SU-DHL-6 (cell line): Measurements from ENCODE around the gene SRPRB.

Source experiments
- CTCF ChIP-seq: fragments of 200-600 bp; sonication (generic); IDR thresholded peaks from one replicate; pipeline ENCODE4 v1.5.1; 2017; ENCODE audit warnings: antibody characterized with exemption, mild to moderate bottlenecking, low read length, moderate library complexity; ENCODE audit not compliant: insufficient read depth, poor library complexity, severe bottlenecking
- EZH2phosphoT487 ChIP-seq: fragments of 200-600 bp; sonication (generic), shearing (Covaris generic); conservative IDR thresholded peaks from 2 replicates; pipeline ENCODE4 v1.6.1; 2018; ENCODE audit warnings: mild to moderate bottlenecking, antibody characterized with exemption, low read length, moderate library complexity, mixed read lengths

- TF ChIP-seq CTCF, result no peak
- TF ChIP-seq EZH2phosphoT487, result no peak
Observed at GRCh38 chr3:133840055-133840737, 34.6 kb downstream of the SRPRB start.
